ENCODE measurements around the gene RASA4. TPM values are rescaled to one million over a fixed set of nuclear protein-coding genes. Genes with fewer than 3 reads are reported as not detected.
"Not testable (repeated sequence)": the region's sequence is repeated elsewhere in the genome, so short reads cannot be mapped to it uniquely, and the experiment has no call there.

Gene RASA4
- total RNA-seq, 1 experiment from 2014 or later = 7.2 TPM

- H3K36me3 ChIP-seq (ENCODE audit: control insufficient read depth, insufficient read depth, low read length); H3K4me1 Mint-ChIP-seq (ENCODE audit: low read depth, unreplicated experiment); H3K4me3 Mint-ChIP-seq (ENCODE audit: unreplicated experiment); POLR2A ChIA-PET; DNase-seq; CTCF ChIA-PET; H3K4me1 ChIP-seq; H3K4me3 ChIP-seq (ENCODE audit: low read depth, low read length); H3K27me3 ChIP-seq (replicated peaks; ENCODE audit: control insufficient read depth, insufficient read depth, low read length); H3K36me3 Mint-ChIP-seq (ENCODE audit: insufficient read depth, unreplicated experiment); H3K9me3 ChIP-seq; BruUV-seq (replicated peaks); H3K27ac Mint-ChIP-seq (ENCODE audit: unreplicated experiment); H3K9me3 Mint-ChIP-seq (ENCODE audit: unreplicated experiment); intact Hi-C loops (cut with micrococcal nuclease; ENCODE audit: unreplicated experiment); H3K27me3 Mint-ChIP-seq (ENCODE audit: insufficient read depth, unreplicated experiment): not testable (repeated sequence)
Measured at GRCh38 chr7:102636956-102637355, 20.4 kb upstream of the RASA4 start.

GRCh38 chr7:102635354-102635753 is 18.8 kb upstream of the RASA4 start:
- H3K9me3 ChIP-seq; H3K27ac Mint-ChIP-seq (ENCODE audit: unreplicated experiment); H3K27me3 Mint-ChIP-seq (ENCODE audit: insufficient read depth, unreplicated experiment); H3K4me1 Mint-ChIP-seq (ENCODE audit: low read depth, unreplicated experiment); H3K4me1 ChIP-seq; H3K36me3 ChIP-seq (ENCODE audit: control insufficient read depth, insufficient read depth, low read length); H3K9me3 Mint-ChIP-seq (ENCODE audit: unreplicated experiment); H3K4me3 ChIP-seq (ENCODE audit: low read depth, low read length); H3K36me3 Mint-ChIP-seq (ENCODE audit: insufficient read depth, unreplicated experiment); H3K4me3 Mint-ChIP-seq (ENCODE audit: unreplicated experiment); CTCF ChIA-PET; intact Hi-C loops (cut with micrococcal nuclease; ENCODE audit: unreplicated experiment); H3K27me3 ChIP-seq (replicated peaks; ENCODE audit: control insufficient read depth, insufficient read depth, low read length); POLR2A ChIA-PET; DNase-seq: not testable (repeated sequence)
- TSS peak; percentile 36 for BruUV-seq (replicated peaks)

DNA sequence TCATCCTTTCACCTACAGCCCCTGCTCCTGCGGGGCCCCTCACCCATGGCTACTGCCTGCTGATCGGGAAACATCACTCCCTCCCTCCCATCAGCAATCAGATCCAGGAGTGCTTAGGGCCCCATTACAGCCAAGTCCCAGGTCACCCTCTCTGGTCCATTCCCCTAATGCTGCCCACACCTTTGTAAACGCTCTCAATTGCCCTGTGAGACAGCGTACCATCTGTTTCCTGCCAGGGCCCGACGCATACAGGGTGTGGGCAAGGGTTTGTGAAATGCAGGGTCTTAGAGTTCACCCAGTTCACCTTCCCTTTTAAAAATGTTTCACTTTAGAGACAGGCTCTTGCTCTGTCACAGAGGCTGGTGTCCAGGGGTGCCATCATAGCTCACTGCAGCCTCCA is 17.7 kb upstream of the RASA4 start:
- intact Hi-C loops (cut with micrococcal nuclease; ENCODE audit: unreplicated experiment); H3K9me3 ChIP-seq; H3K36me3 ChIP-seq (ENCODE audit: control insufficient read depth, insufficient read depth, low read length); H3K4me3 ChIP-seq (ENCODE audit: low read depth, low read length); CTCF ChIA-PET; H3K4me1 ChIP-seq; H3K4me3 Mint-ChIP-seq (ENCODE audit: unreplicated experiment); H3K27ac Mint-ChIP-seq (ENCODE audit: unreplicated experiment); DNase-seq; BruUV-seq (replicated peaks); H3K36me3 Mint-ChIP-seq (ENCODE audit: insufficient read depth, unreplicated experiment); H3K4me1 Mint-ChIP-seq (ENCODE audit: low read depth, unreplicated experiment); H3K9me3 Mint-ChIP-seq (ENCODE audit: unreplicated experiment); H3K27me3 Mint-ChIP-seq (ENCODE audit: insufficient read depth, unreplicated experiment); H3K27me3 ChIP-seq (replicated peaks; ENCODE audit: control insufficient read depth, insufficient read depth, low read length); POLR2A ChIA-PET: not testable (repeated sequence)

- H3K36me3 ChIP-seq (ENCODE audit: control insufficient read depth, insufficient read depth, low read length); intact Hi-C loops (cut with micrococcal nuclease; ENCODE audit: unreplicated experiment); H3K36me3 Mint-ChIP-seq (ENCODE audit: insufficient read depth, unreplicated experiment); H3K4me1 Mint-ChIP-seq (ENCODE audit: low read depth, unreplicated experiment); H3K4me1 ChIP-seq; POLR2A ChIA-PET; CTCF ChIA-PET; H3K4me3 Mint-ChIP-seq (ENCODE audit: unreplicated experiment); H3K27me3 ChIP-seq (replicated peaks; ENCODE audit: control insufficient read depth, insufficient read depth, low read length); H3K9me3 Mint-ChIP-seq (ENCODE audit: unreplicated experiment); DNase-seq; H3K27ac Mint-ChIP-seq (ENCODE audit: unreplicated experiment); H3K27me3 Mint-ChIP-seq (ENCODE audit: insufficient read depth, unreplicated experiment); BruUV-seq (replicated peaks); H3K9me3 ChIP-seq; H3K4me3 ChIP-seq (ENCODE audit: low read depth, low read length): not testable (repeated sequence)
Measured at GRCh38 chr7:102630622-102631021, 14.1 kb upstream of the RASA4 start.

DNA sequence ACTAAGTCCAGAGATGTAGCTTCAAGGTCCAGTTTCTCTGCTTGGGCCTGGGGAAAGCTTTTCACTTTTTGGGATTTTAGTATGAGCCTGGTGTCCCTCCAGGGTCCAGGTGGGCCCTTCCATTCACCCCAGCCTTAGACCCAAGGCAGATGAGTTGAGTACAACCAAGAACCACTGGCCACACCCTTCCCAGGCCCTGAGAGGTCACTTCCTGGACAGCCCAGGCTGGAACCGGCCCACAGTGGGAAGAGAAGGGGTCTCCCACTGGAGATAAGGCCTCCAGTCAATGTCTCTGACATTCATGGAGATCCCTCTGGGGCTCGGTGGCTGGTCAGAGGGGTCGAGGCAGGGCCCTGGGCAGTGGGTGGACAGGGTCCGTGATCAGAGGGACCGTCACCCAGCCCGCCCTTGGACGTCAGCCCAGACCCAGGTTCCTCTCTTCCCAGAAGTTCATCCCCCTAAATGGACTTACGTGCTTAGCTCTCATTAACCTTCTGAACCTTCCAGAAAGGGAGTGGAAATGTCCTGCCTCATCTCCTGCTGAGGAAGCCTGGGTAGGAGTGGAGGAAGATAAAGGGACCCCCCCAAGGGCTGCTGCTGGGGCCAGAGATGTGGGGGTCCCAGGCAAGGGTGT is 10.8 kb upstream of the RASA4 start:
- H3K36me3 Mint-ChIP-seq (ENCODE audit: insufficient read depth, unreplicated experiment); H3K4me3 ChIP-seq (ENCODE audit: low read depth, low read length); H3K4me3 Mint-ChIP-seq (ENCODE audit: unreplicated experiment); H3K4me1 ChIP-seq; POLR2A ChIA-PET; DNase-seq; CTCF ChIA-PET; H3K36me3 ChIP-seq (ENCODE audit: control insufficient read depth, insufficient read depth, low read length); H3K4me1 Mint-ChIP-seq (ENCODE audit: low read depth, unreplicated experiment); BruUV-seq (replicated peaks); H3K27ac Mint-ChIP-seq (ENCODE audit: unreplicated experiment); H3K9me3 ChIP-seq; H3K27me3 Mint-ChIP-seq (ENCODE audit: insufficient read depth, unreplicated experiment); H3K27me3 ChIP-seq (replicated peaks; ENCODE audit: control insufficient read depth, insufficient read depth, low read length); H3K9me3 Mint-ChIP-seq (ENCODE audit: unreplicated experiment); intact Hi-C loops (cut with micrococcal nuclease; ENCODE audit: unreplicated experiment): not testable (repeated sequence)

DNA sequence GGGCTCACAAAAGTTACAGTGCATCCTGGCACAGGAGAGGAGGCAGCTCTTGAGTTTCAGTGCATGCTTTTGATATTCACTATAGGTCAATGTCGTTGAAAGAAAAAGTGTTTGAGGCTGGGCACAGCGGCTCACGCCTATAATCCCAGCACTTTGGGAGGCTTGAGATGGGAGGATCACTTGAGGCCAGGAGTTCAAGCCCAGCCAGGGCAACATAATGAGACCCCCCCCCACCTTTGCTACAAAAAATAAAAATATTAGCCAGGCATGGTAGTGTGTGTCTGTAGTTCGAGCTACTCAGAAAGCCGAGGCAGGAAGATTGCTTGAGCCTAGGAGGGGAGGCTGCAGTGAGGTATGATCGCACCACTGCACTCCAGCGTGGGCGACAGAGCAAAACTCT is 1.6 kb upstream of the RASA4 start:
- intact Hi-C loops (cut with micrococcal nuclease; ENCODE audit: unreplicated experiment); POLR2A ChIA-PET; DNase-seq; BruUV-seq (replicated peaks); H3K27me3 Mint-ChIP-seq (ENCODE audit: insufficient read depth, unreplicated experiment); H3K36me3 ChIP-seq (ENCODE audit: control insufficient read depth, insufficient read depth, low read length); H3K4me1 Mint-ChIP-seq (ENCODE audit: low read depth, unreplicated experiment); H3K36me3 Mint-ChIP-seq (ENCODE audit: insufficient read depth, unreplicated experiment); H3K27ac Mint-ChIP-seq (ENCODE audit: unreplicated experiment); H3K27me3 ChIP-seq (replicated peaks; ENCODE audit: control insufficient read depth, insufficient read depth, low read length); H3K4me1 ChIP-seq; CTCF ChIA-PET; H3K9me3 ChIP-seq; H3K4me3 ChIP-seq (ENCODE audit: low read depth, low read length); H3K4me3 Mint-ChIP-seq (ENCODE audit: unreplicated experiment); H3K9me3 Mint-ChIP-seq (ENCODE audit: unreplicated experiment): not testable (repeated sequence)

DNA sequence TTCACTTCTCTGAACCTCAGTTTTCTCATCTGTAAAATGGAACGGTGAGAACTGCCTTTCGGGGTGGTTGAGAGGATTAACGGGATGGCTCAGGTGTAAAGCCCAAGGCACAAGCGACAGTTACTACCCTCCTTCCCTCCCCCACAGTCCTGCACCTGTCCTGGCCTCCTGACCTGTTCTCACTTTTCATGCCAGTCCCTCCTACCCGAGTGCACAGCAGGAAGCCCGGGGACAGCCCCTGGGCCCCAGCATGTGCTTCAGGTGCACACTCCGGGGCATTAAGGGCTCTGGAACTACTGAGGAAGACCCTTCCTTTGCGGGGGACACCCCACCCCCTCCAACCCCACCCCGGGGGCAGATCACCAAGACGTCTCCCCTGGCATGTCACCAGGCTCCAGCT is 626 bp downstream of the RASA4 start:
- H3K9me3 Mint-ChIP-seq (ENCODE audit: unreplicated experiment); intact Hi-C loops (cut with micrococcal nuclease; ENCODE audit: unreplicated experiment); H3K27ac Mint-ChIP-seq (ENCODE audit: unreplicated experiment); H3K27me3 ChIP-seq (replicated peaks; ENCODE audit: control insufficient read depth, insufficient read depth, low read length); H3K4me3 Mint-ChIP-seq (ENCODE audit: unreplicated experiment); BruUV-seq (replicated peaks); H3K4me1 Mint-ChIP-seq (ENCODE audit: low read depth, unreplicated experiment); H3K36me3 Mint-ChIP-seq (ENCODE audit: insufficient read depth, unreplicated experiment); CTCF ChIA-PET; POLR2A ChIA-PET; H3K27me3 Mint-ChIP-seq (ENCODE audit: insufficient read depth, unreplicated experiment); H3K4me3 ChIP-seq (ENCODE audit: low read depth, low read length); DNase-seq; H3K36me3 ChIP-seq (ENCODE audit: control insufficient read depth, insufficient read depth, low read length); H3K9me3 ChIP-seq; H3K4me1 ChIP-seq: not testable (repeated sequence)
